NCI-H2107 treated with DMSO at 0.1 percent for 48 hours (cell line): ENCODE results near the gene CHD2.
"Not testable (repeated sequence)": the region's sequence is repeated elsewhere in the genome, so short reads cannot be mapped to it uniquely, and the experiment has no call there.

Experiments used
- DNase-seq: peaks from one replicate; lab custom pipeline; 2025; ENCODE audit not compliant: unreplicated experiment; lab: John Stamatoyannopoulos, UW

CHD2 gene

GRCh38 chr15:93007994-93008393 lies 107.9 kb downstream of the CHD2 start:
- no peak for DNase-seq

GRCh38 chr15:93012786-93013185 lies 112.7 kb downstream of the CHD2 start:
- no peak for DNase-seq

- DNase-seq, result no peak
Observed at GRCh38 chr15:93017526-93017925, 117.4 kb downstream of the CHD2 start.

- no peak for DNase-seq
Observed at GRCh38 chr15:93018574-93018973, 118.5 kb downstream of the CHD2 start.

GRCh38 chr15:93019090-93019489 lies 119.0 kb downstream of the CHD2 start:
- DNase-seq, result no peak

- DNase-seq, result no peak
Observed at GRCh38 chr15:93019971-93020370, 119.8 kb downstream of the CHD2 start.

- DNase-seq, result no peak
Observed at GRCh38 chr15:93020976-93021772, 121.0 kb downstream of the CHD2 start.

- no peak for DNase-seq
Observed at GRCh38 chr15:93024293-93024692, 124.2 kb downstream of the CHD2 start.

GRCh38 chr15:93024716-93025624 lies 124.8 kb downstream of the CHD2 start:
- DNase-seq, result no peak

- DNase-seq, result no peak
Observed at GRCh38 chr15:93025625-93025982, 125.5 kb downstream of the CHD2 start.

GRCh38 chr15:93026380-93026817 lies 126.3 kb downstream of the CHD2 start:
- no peak for DNase-seq

GRCh38 chr15:93027413-93027812 lies 127.3 kb downstream of the CHD2 start:
- no peak for DNase-seq

GRCh38 chr15:93028111-93028631 lies 128.0 kb downstream of the CHD2 start:
- DNase-seq, result no peak

GRCh38 chr15:93028632-93029213 lies 128.6 kb downstream of the CHD2 start:
- DNase-seq, result no peak

GRCh38 chr15:93029214-93029835 lies 129.2 kb downstream of the CHD2 start:
- DNase-seq, result no peak

- DNase-seq, result no peak
Observed at GRCh38 chr15:93029836-93030429, 129.8 kb downstream of the CHD2 start.

GRCh38 chr15:93030430-93031102 lies 130.4 kb downstream of the CHD2 start:
- peak; percentile 30 for DNase-seq

- no peak for DNase-seq
Observed at GRCh38 chr15:93031103-93031464, 131.0 kb downstream of the CHD2 start.

GRCh38 chr15:93031557-93032384 lies 131.6 kb downstream of the CHD2 start:
- not testable (repeated sequence) for DNase-seq
